Measurements from ENCODE around the gene SETD7. TPM values are rescaled to one million over a fixed set of nuclear protein-coding genes. Genes with fewer than 3 reads are reported as not detected.

The SETD7 gene
- total RNA-seq, 2 donors from 2014 or later: 25.5 to 29.5 TPM

DNA sequence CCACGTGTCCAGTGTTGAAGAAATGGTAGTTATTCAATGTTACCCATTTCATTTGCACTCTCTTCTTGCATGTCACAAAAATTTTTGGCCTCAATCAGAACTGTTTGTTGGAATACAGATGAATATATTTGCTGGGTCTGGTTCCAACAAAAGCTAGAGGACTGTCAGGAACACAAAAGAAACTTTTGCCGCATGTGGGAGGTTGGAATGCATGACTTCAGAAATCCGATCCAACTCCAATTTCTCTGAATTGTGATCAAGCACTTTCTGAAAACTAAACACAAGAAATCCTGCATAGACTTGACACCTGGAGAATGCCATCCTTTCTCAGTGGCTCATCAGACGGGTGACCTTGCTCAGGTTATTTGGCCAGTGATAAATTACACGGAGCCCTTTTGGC is 15.4 kb downstream of the SETD7 start:
- no peaks in the 10 kb centered on the region for H3K27me3 ChIP-seq
- H3K9me3 ChIP-seq: no peaks in the 10 kb centered on the region
- intact Hi-C loops (cut with DNase I): no loop called here
- H3K9ac ChIP-seq (ENCODE audit: low read depth in 2 of 2, low read length in 2 of 2): no peak overlapping the region
- no peak for DNase-seq
- H3K27ac ChIP-seq: no peak overlapping the region
- no peak for TF ChIP-seq CTCF (IDR thresholded peaks at IDR 0.05)
- no peaks in the 10 kb centered on the region for H3K4me1 ChIP-seq
- H3K4me3 ChIP-seq: no peak overlapping the region
- no peaks in the 10 kb centered on the region for H3K36me3 ChIP-seq

- no peaks in the 10 kb centered on the region for H3K9me3 ChIP-seq
- H3K27ac ChIP-seq: no peak overlapping the region
- H3K27me3 ChIP-seq: no peaks in the 10 kb centered on the region
- no peak overlapping the region for H3K9ac ChIP-seq (ENCODE audit: low read depth in 2 of 2, low read length in 2 of 2)
- H3K4me3 ChIP-seq: no peak overlapping the region
- intact Hi-C loops (cut with DNase I): no loop called here
- no peaks in the 10 kb centered on the region for H3K36me3 ChIP-seq
- no peak for TF ChIP-seq CTCF (IDR thresholded peaks at IDR 0.05)
- H3K4me1 ChIP-seq: no peaks in the 10 kb centered on the region
- no peak for DNase-seq
These were observed 15.9 kb downstream of the SETD7 start for GRCh38 chr4:139540161-139540560.

DNA sequence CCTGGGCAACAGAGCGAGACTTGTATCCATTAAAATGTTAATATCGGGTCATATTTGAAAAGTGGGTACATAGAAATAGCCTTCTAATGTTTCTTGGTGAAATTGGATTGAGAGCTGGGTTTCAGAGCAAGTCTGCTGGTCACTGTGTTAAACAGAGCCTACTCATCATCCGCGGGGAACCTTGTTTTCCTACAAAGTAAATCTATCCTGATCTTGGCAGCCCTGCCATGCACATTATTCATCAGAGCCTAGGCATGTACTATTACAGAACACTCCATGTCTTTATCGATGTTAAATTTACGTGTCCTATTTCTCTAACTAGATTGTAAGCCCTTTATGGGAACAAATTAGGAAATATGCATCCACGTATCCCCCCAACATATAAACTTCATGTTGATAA is 18.7 kb downstream of the SETD7 start:
- TF ChIP-seq CTCF (IDR thresholded peaks at IDR 0.05): no peak
- no peaks in the 10 kb centered on the region for H3K27me3 ChIP-seq
- no peaks in the 10 kb centered on the region for H3K4me1 ChIP-seq
- H3K9ac ChIP-seq (ENCODE audit: low read depth in 2 of 2, low read length in 2 of 2): no peak overlapping the region
- no peak overlapping the region for H3K4me3 ChIP-seq
- no peak overlapping the region for H3K27ac ChIP-seq
- DNase-seq: no peak
- intact Hi-C loops (cut with DNase I): loop anchor here (10.0 kb wide), 1 partner anchor 82 kb away; the partner anchor contains the start of gene RAB33B
- no peaks in the 10 kb centered on the region for H3K9me3 ChIP-seq
- H3K36me3 ChIP-seq: no peaks in the 10 kb centered on the region

GRCh38 chr4:139535871-139536234 is 20.2 kb downstream of the SETD7 start:
- Histone ChIP-seq H3K9ac (ENCODE audit: low read depth in 2 of 2, low read length in 2 of 2) (no peak overlapping the region), H3K36me3 (no peaks in the 10 kb centered on the region), H3K27ac (no peak overlapping the region), H3K9me3 (no peaks in the 10 kb centered on the region), H3K4me3 (no peak overlapping the region), H3K4me1 (no peaks in the 10 kb centered on the region), H3K27me3 (no peaks in the 10 kb centered on the region)
- no peak for DNase-seq
- intact Hi-C loops (cut with DNase I): loop anchor here (10.0 kb wide), 1 partner anchor 81 kb away; the partner anchor contains the start of gene RAB33B
- no peak for TF ChIP-seq CTCF (IDR thresholded peaks at IDR 0.05)

DNA sequence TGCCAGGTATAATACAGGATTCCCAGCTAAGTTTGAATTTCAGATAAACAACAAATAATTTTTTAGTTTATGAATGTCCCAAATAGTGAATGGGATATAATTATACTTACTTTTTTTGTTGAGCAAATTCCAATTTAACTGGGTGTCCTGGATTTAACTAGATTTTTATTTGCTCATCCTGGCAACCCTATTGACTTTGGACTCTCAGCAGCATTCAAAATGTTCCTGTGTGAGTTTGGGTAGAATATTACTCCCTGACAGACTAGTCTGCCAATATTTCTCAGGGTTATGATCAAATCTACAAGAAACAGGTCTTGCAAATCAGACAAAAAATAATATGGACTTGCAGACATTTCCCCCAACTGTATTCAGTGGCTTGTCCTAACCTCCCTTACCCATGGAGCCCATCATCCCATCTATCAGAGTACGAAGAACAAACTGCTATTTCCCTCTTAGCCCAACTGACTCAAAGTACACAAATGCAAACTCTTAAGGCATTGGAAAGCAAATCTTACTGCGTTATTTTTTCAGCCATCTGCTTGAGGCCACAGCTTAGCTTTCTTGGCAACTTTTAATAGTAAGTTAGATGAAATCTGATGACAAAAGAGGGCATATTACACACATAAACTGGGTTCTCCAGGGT is 20.7 kb downstream of the SETD7 start:
- H3K9ac ChIP-seq (ENCODE audit: low read depth in 2 of 2, low read length in 2 of 2): no peak overlapping the region
- no peaks in the 10 kb centered on the region for H3K36me3 ChIP-seq
- H3K27ac ChIP-seq: no peak overlapping the region
- no peaks in the 10 kb centered on the region for H3K4me1 ChIP-seq
- H3K9me3 ChIP-seq: no peaks in the 10 kb centered on the region
- no peak for TF ChIP-seq CTCF (IDR thresholded peaks at IDR 0.05)
- no peak for DNase-seq
- intact Hi-C loops (cut with DNase I): loop anchor here (10.0 kb wide), 1 partner anchor 81 kb away; the partner anchor contains the start of gene RAB33B
- no peak overlapping the region for H3K4me3 ChIP-seq
- H3K27me3 ChIP-seq: no peaks in the 10 kb centered on the region

Measured in colonic mucosa (tissue), 4 donors.